Subcutaneous adipose tissue (tissue), 4 donors: Measurements from ENCODE around the gene CACNG6. TPM values are rescaled to one million over a fixed set of nuclear protein-coding genes. Genes with fewer than 3 reads are reported as not detected.

Experiments
- total RNA-seq, 4 donors: library from RNA; depleted of rRNA; stranded (reverse); fragments of >200 nt; gene quantifications; one replicate each; pipeline ENCODE4 v1.1.0, GENCODE V29; 2016
- TF ChIP-seq, protein P1 (sequence below): fragments of 450-650 bp; IDR thresholded peaks from one replicate; pipeline ENCODE4 v1.5.1; 2016; ENCODE audit warnings: low read depth, mild to moderate bottlenecking, control low read depth, antibody characterized with exemption, moderate library complexity

Gene CACNG6
- total RNA-seq, 4 donors from 2014 or later = not detected

- TF ChIP-seq, protein P1, sequence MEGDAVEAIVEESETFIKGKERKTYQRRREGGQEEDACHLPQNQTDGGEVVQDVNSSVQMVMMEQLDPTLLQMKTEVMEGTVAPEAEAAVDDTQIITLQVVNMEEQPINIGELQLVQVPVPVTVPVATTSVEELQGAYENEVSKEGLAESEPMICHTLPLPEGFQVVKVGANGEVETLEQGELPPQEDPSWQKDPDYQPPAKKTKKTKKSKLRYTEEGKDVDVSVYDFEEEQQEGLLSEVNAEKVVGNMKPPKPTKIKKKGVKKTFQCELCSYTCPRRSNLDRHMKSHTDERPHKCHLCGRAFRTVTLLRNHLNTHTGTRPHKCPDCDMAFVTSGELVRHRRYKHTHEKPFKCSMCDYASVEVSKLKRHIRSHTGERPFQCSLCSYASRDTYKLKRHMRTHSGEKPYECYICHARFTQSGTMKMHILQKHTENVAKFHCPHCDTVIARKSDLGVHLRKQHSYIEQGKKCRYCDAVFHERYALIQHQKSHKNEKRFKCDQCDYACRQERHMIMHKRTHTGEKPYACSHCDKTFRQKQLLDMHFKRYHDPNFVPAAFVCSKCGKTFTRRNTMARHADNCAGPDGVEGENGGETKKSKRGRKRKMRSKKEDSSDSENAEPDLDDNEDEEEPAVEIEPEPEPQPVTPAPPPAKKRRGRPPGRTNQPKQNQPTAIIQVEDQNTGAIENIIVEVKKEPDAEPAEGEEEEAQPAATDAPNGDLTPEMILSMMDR = no peak
Observed at GRCh38 chr19:53982611-53983010, 8.8 kb upstream of the CACNG6 start.

DNA sequence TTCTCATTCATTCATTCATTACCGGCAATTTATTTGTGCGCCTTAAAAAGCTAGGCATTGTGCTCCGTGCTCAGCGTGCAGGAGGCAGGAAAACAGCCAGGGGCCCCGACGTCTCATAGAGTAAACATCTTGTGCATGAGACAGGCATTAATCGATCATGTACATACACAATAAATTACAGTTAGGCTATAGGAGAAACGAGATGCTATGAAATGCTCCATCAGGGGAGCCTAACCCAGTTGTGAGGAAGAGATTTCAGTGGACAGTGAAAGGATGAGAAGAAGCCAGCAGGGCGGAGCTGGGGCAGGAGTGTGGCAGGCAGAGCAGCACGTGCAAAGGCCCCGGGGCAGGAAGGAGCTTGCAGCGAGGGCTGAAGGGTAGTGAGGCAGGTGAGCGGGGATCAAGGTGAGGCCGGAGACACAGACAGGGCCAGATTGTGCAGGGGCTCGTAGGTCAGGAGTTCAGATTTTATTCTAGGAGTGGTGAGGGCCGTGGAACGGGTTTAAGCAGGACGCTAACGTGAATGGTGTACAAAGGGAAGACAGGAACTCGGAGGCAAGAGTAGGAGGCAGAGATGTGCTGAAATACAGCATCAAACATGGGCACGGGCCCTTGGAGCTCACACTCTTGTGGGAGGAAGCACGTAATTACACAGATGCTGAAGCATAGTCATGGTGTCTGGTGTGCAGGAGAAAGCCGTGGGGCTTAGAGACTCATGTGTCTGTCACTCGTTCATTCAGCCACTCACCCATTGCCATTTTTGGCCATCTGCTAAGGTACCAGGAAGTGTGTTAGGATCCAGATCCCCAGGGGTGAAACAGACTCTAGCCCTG is 7.8 kb upstream of the CACNG6 start:
- TF ChIP-seq, protein P1 = no peak

DNA sequence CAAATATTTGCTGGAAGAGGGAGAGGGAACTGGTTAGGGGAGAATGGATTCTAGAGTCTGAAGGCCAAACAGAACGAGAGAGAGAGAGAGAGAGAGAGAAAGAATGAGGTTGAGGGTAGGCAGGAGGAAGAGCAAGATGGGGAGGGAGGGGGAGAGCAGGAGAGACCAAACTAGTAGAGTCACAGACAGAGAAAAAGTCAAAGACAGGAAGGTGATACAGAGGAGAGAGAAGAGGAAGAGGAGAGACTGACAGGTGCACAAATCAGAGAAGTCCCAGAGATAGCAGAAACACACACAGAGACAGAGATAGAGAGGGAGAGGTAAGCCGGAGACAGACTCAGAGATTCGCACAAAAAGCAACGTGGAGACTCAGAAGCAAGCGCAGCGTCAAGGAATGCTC is 5.6 kb upstream of the CACNG6 start:
- TF ChIP-seq, protein P1 = no peak

DNA sequence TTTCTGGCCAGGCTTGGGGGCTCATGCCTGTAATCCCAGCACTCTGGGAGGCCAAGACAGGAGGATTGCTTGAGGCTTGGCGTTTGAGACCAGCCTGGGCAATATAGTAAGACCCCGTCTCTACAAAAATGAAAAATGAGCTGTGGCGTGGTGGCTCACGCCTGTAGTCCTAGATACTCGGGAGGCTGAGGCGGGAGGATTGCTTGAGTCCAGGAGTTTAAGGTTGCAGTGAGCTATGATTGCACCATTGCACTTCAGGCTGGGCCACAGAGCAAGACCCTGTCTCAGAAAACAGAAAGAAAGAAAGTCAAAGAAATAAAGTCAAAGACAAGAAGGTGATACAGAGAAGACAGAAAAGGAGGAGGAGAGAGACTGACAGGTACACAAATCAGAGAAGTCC is 2.5 kb upstream of the CACNG6 start:
- TF ChIP-seq, protein P1 = no peak

DNA sequence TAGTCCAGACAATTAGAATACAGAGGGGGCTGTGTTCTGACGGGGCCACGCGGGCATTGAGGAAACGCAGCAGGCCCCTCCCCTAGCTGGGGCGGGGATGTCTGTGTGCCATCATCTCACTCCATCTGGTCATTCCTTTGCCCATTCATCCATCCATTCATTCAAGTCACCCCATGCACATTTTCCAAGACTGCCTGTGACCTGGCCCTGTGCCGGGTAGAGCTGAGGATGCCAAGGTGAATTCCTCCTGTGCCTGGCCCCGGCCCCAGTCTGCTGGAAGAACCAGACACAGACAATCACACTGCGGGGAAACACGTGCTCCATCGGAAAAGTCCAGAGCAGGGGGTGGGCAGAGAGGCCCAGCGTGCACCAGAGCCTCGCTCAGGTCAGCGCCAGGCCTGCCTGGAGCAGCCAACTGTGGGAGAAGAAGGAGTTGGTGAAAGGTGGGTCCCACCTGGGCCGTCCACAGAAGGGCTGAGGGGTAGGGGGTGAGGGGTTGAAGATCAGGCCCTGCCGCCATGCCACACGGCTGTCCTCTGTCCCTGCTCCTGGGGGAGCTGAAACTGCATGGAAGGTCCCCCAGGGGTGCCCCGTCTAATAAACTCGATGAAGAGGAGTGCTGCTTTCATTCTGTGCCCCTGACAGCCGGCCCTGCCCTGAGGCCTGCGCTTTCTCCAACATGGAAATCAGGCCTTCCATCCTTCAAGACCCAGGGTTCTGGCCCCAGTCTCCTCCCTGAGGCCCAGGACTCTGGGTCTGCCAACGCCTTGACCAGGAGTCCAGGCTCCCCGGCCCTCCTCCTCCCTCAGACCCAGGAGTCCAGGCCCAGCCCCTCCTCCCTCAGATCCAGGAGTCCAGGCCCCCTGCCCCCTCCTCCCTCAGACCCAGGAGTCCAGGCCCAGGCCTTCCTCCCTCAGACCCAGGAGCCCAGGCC is 1.6 kb upstream of the CACNG6 start:
- TF ChIP-seq, protein P1 = no peak

DNA sequence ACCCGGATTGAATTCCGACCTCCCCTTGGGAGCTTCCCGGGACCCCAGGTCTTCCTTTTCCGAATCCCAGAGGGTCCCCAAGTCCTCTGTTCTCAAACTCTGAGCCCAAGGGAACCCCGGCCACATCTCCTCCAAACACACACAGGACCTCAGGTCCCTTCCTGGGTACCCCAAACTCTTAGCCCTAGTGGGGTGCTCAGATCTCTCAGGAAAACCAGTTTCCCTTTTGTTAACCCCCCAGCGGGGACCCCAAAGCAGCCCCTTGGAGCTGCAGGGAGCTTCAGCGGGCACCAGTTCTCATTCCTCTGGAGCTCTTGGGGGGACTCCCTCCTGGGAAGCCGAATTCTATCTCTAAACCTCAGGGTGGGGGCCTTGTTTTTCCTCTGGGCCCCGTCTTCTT is 774 bp downstream of the CACNG6 start:
- TF ChIP-seq, protein P1 = no peak

DNA sequence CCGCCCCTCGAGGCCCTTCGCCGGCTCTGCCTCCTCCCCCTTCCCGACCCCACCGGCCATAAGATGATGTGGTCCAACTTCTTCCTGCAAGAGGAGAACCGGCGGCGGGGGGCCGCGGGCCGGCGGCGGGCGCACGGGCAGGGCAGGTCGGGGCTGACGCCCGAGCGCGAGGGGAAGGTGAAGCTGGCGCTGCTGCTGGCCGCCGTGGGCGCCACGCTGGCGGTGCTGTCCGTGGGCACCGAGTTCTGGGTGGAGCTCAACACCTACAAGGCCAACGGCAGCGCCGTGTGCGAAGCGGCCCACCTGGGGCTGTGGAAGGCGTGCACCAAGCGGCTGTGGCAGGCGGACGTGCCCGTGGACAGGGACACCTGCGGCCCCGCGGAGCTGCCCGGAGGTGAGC is 1.4 kb downstream of the CACNG6 start:
- TF ChIP-seq, protein P1 = no peak
